Suprapubic skin (tissue), 4 donors: Measurements from ENCODE around the gene C14orf132. TPM values are rescaled to one million over a fixed set of nuclear protein-coding genes. Genes with fewer than 3 reads are reported as not detected.

Experiments
- DNase-seq, 2 donors: peaks; one replicate each; pipeline ENCODE4 v3.0.0-alpha.2; 2019; ENCODE audit warnings: low spot score in 2 of 2
- H3K27ac ChIP-seq: fragments of 200-600 bp; sonication (generic); one replicate; pipeline ENCODE4 v1.5.1; 2019
- H3K27me3 ChIP-seq: fragments of 200-600 bp; sonication (generic); one replicate; pipeline ENCODE4 v1.5.1; 2019
- H3K36me3 ChIP-seq: fragments of 200-600 bp; sonication (generic); one replicate; pipeline ENCODE4 v1.5.1; 2019
- H3K4me1 ChIP-seq: fragments of 200-600 bp; sonication (generic); one replicate; pipeline ENCODE4 v1.5.1; 2019
- H3K4me3 ChIP-seq: fragments of 200-600 bp; sonication (generic); one replicate; pipeline ENCODE4 v1.5.1; 2019; ENCODE audit warnings: mild to moderate bottlenecking
- H3K9me3 ChIP-seq: fragments of 200-600 bp; sonication (generic); one replicate; pipeline ENCODE4 v1.5.1; 2019
- EP300 ChIP-seq: sonication (generic); formaldehyde crosslinking; IDR thresholded peaks from one replicate; pipeline ENCODE4 v1.6.1; 2017; ENCODE audit warnings: antibody characterized with exemption
- POLR2A ChIP-seq, 2 donors: fragments of 450-650 bp; IDR thresholded peaks; one replicate each; pipeline ENCODE4 v1.6.1; 2017; ENCODE audit warnings: antibody characterized with exemption in 2 of 2, mild to moderate bottlenecking in 2 of 2, moderate library complexity in 2 of 2
- POLR2AphosphoS5 ChIP-seq, 3 donors: sonication (generic); formaldehyde crosslinking; IDR thresholded peaks; one replicate each; pipeline ENCODE4 v1.6.1; 2017; ENCODE audit warnings: antibody characterized with exemption in 3 of 3
- WGBS: methylation state at CpG from one replicate; pipeline ENCODE4 v1.1.5; 2018; 5-methylcytosine and 5-hydroxymethylcytosine counted together
- total RNA-seq, 4 donors: library from RNA; depleted of rRNA; stranded (reverse); fragments of >200 nt; gene quantifications; one replicate each; pipeline ENCODE4 v1.1.0, GENCODE V29; 2016
- TF ChIP-seq, protein P1 (sequence below), 2 donors: fragments of 200-600 bp in 1 of 2; fragments of 450-650 bp in 1 of 2; sonication (generic) in 1 of 2; IDR thresholded peaks; one replicate each; pipeline ENCODE4 v1.5.1; 2016 to 2019; ENCODE audit warnings: antibody characterized with exemption in 2 of 2, mild to moderate bottlenecking in 1 of 2, moderate library complexity in 1 of 2

Gene C14orf132
- total RNA-seq, 4 donors from 2014 or later: 16.2 to 34.4 (median 27.9) TPM

- Histone ChIP-seq H3K4me1 (peaks cover 31% of the 10 kb centered on the region), H3K27ac (peak overlapping the region; percentile 54), H3K27me3 (no peaks in the 10 kb centered on the region), H3K9me3 (no peaks in the 10 kb centered on the region), H3K36me3 (no peaks in the 10 kb centered on the region), H3K4me3 (no peak overlapping the region)
- TF ChIP-seq POLR2A (IDR thresholded peaks at IDR 0.05): no peak
- TF ChIP-seq POLR2AphosphoS5 (IDR thresholded peaks at IDR 0.05): no peak
- TF ChIP-seq, protein P1, sequence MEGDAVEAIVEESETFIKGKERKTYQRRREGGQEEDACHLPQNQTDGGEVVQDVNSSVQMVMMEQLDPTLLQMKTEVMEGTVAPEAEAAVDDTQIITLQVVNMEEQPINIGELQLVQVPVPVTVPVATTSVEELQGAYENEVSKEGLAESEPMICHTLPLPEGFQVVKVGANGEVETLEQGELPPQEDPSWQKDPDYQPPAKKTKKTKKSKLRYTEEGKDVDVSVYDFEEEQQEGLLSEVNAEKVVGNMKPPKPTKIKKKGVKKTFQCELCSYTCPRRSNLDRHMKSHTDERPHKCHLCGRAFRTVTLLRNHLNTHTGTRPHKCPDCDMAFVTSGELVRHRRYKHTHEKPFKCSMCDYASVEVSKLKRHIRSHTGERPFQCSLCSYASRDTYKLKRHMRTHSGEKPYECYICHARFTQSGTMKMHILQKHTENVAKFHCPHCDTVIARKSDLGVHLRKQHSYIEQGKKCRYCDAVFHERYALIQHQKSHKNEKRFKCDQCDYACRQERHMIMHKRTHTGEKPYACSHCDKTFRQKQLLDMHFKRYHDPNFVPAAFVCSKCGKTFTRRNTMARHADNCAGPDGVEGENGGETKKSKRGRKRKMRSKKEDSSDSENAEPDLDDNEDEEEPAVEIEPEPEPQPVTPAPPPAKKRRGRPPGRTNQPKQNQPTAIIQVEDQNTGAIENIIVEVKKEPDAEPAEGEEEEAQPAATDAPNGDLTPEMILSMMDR (IDR thresholded peaks at IDR 0.05): no peak
- no peak for TF ChIP-seq EP300
- peak in 1 of 2 donors; percentile 48 for DNase-seq
- 75% methylated on average over 6 of the region's 6 CpGs for WGBS
These were observed 39.5 kb downstream of the C14orf132 start for GRCh38 chr14:96078625-96079016.

- no peak for DNase-seq
- no peaks in the 10 kb centered on the region for H3K9me3 ChIP-seq
- no peak for TF ChIP-seq EP300
- TF ChIP-seq POLR2A (IDR thresholded peaks at IDR 0.05): no peak
- no peak for TF ChIP-seq POLR2AphosphoS5 (IDR thresholded peaks at IDR 0.05)
- TF ChIP-seq, protein P1 (IDR thresholded peaks at IDR 0.05): no peak
- peaks cover 32% of the 10 kb centered on the region for H3K4me1 ChIP-seq
- H3K27me3 ChIP-seq: no peaks in the 10 kb centered on the region
- no peak overlapping the region for H3K4me3 ChIP-seq
- WGBS: 85% methylated on average over 8 of the region's 8 CpGs
- peak overlapping the region; percentile 54 for H3K27ac ChIP-seq
- no peaks in the 10 kb centered on the region for H3K36me3 ChIP-seq
These were observed 39.9 kb downstream of the C14orf132 start for GRCh38 chr14:96079066-96079465.

- TF ChIP-seq EP300 (no peak), POLR2A (IDR thresholded peaks at IDR 0.05) (no peak), POLR2AphosphoS5 (IDR thresholded peaks at IDR 0.05) (no peak)
- TF ChIP-seq, protein P1 (IDR thresholded peaks at IDR 0.05): no peak
- no peaks in the 10 kb centered on the region for H3K27me3 ChIP-seq
- peak in 1 of 2 donors; percentile 25 for DNase-seq
- H3K9me3 ChIP-seq: no peaks in the 10 kb centered on the region
- no peak overlapping the region for H3K27ac ChIP-seq
- peaks cover 32% of the 10 kb centered on the region for H3K4me1 ChIP-seq
- H3K4me3 ChIP-seq: no peak overlapping the region
- WGBS: 87% methylated on average over 10 of the region's 10 CpGs
- no peaks in the 10 kb centered on the region for H3K36me3 ChIP-seq
These were observed 41.4 kb downstream of the C14orf132 start for GRCh38 chr14:96080571-96080970.

DNA sequence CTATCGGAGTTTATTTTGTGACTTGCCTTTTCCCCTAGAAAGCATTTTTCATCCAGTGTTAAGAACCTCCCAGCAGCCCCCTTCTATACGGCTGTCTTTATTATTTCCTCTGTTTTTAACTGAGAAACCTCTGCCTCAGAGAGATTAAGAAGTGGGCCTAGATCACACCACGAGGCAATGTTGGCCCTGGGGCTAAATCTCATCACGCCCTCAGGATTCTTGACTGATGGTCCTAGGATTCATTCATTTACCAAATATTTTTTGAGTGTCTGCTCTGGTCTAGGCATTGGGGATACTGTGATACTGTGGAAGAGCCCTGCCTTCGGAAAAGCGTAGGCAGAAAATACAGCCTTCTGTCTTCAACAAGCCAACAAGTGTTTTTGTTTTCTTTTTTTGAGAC lies 42.1 kb downstream of the C14orf132 start:
- no peaks in the 10 kb centered on the region for H3K27me3 ChIP-seq
- no peak for DNase-seq
- H3K4me3 ChIP-seq: no peak overlapping the region
- H3K36me3 ChIP-seq: no peaks in the 10 kb centered on the region
- TF ChIP-seq POLR2A (IDR thresholded peaks at IDR 0.05) (no peak), EP300 (no peak), POLR2AphosphoS5 (IDR thresholded peaks at IDR 0.05) (no peak)
- TF ChIP-seq, protein P1 (IDR thresholded peaks at IDR 0.05): no peak
- no peak overlapping the region for H3K27ac ChIP-seq
- WGBS: 93% methylated on average over 6 of the region's 6 CpGs
- peaks cover 32% of the 10 kb centered on the region for H3K4me1 ChIP-seq
- no peaks in the 10 kb centered on the region for H3K9me3 ChIP-seq

GRCh38 chr14:96081767-96082400 lies 42.7 kb downstream of the C14orf132 start:
- H3K27me3 ChIP-seq: no peaks in the 10 kb centered on the region
- WGBS: 88% methylated on average over 10 of the region's 10 CpGs
- DNase-seq: peak in 1 of 2 donors; percentile 34
- no peak overlapping the region for H3K27ac ChIP-seq
- no peak overlapping the region for H3K4me3 ChIP-seq
- H3K9me3 ChIP-seq: no peaks in the 10 kb centered on the region
- peaks cover 5% of the 10 kb centered on the region for H3K36me3 ChIP-seq
- TF ChIP-seq, protein P1 (IDR thresholded peaks at IDR 0.05): no peak
- no peak for TF ChIP-seq EP300
- no peak for TF ChIP-seq POLR2AphosphoS5 (IDR thresholded peaks at IDR 0.05)
- TF ChIP-seq POLR2A (IDR thresholded peaks at IDR 0.05): no peak
- peaks cover 34% of the 10 kb centered on the region for H3K4me1 ChIP-seq
